Activated CD4-positive, alpha-beta T cell treated with anti-CD3 and anti-CD28 coated beads, Interleukin-2, amount 50 U/mL, for 4 hours (primary cell): Measurements from ENCODE around the gene UGT1A8.

Experiments used
- DNase-seq, 2 experiments: peaks; one replicate each; pipeline ENCODE4 v3.0.0-alpha.2; 2020

UGT1A8 gene

GRCh38 chr2:233803292-233803911 lies 186.0 kb downstream of the UGT1A8 start:
- no peak for DNase-seq

GRCh38 chr2:233803994-233804393 lies 186.6 kb downstream of the UGT1A8 start:
- DNase-seq, result no peak

DNA sequence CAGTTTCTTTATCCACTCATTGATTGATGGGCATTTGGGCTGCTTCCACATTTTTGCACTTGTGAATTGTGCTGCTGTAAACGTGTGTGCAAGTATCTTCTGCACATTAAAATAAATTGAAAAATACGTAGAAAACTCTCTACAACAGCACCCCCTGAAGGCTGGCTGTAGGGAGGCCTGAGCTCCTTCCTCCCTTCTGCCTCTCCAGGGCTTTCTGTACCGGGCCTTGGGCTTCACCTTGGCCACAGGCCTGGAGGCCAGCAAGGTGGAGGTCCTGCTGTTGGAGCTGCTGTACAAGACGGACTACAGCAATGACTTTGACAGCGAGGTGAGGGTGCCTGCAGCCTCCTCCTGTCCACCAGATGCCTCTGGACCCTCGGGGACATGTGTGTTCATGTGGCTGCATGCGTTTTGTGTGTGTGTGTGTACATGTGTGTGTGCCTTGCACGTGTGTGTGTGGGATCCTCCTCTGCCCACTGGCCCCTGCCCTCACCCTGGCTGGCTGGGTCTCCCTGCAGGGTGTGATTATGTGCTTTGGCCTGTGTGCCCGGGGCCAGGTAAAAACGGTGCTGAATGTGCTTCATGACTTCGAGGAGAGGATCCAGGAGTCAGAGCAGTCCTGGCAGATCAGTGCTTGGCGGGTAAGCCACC lies 189.9 kb downstream of the UGT1A8 start:
- no peak for DNase-seq

DNA sequence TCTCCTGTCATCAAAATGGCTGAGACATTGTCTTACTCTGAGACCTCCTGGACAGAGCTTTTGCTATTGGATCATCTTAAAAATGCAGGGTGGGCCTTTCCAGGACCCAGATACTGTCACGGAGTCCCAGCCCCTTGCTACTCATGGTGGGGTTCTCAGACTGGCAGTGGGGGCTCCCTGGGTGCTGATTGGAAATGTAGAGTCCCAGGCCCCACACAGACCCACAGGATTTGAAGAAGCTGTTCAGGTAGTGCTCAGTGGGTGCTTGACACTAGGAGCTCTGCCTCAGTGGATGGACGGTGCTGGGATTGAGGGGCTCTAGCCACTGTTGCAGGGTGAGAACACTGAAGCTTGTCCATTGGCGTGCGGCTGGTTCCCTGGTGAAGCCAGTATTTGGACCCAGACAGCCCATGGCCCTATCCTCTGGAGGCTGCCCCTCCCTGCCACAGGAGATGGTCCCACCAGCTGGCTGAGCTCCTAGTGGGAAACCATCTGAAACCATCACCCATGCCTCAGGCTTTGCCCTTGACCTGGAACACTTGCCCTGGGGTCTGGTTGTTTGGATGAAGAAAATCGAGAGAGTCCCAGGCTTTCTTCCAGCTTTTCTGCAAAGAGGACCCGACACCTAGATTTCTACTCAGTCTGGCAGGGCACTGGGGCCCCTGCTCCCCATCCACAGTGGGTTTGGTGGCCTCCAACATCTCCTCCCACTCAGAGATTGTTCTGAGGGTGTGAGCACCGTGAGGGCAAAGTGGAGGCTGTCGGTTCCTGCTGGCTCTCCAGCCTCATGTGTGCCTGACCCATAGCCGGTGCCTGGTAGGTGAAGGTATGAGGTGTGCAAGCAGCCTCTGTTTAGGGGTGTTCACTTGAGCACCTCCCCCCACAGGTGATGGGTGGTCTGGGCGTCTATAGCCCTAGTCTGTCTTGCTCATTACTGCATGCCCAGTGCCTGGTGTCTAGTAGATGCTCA lies 190.8 kb downstream of the UGT1A8 start:
- DNase-seq, result no peak

GRCh38 chr2:233810385-233810784 lies 193.0 kb downstream of the UGT1A8 start:
- DNase-seq, result no peak

GRCh38 chr2:233811087-233811486 lies 193.7 kb downstream of the UGT1A8 start:
- DNase-seq, result no peak

DNA sequence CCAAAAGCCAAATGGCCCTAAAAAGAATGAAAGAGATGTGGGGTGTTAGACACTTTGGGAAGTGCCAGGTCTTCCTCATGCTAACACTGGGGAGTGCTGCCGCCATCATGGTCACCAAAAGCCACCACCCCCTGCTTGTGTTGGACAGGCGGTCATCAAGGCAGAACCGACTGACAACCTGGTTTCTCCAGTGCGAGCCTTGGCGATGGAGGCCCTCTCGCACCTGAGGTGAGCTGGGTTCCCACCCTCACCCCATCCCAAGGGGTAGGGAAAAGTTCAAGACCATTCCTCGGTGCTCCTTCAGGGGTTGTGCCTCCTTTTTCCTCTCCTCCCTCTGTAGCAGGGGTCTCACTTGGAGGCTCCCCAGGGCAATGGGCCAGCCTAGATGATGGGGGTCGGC lies 194.3 kb downstream of the UGT1A8 start:
- no peak for DNase-seq

DNA sequence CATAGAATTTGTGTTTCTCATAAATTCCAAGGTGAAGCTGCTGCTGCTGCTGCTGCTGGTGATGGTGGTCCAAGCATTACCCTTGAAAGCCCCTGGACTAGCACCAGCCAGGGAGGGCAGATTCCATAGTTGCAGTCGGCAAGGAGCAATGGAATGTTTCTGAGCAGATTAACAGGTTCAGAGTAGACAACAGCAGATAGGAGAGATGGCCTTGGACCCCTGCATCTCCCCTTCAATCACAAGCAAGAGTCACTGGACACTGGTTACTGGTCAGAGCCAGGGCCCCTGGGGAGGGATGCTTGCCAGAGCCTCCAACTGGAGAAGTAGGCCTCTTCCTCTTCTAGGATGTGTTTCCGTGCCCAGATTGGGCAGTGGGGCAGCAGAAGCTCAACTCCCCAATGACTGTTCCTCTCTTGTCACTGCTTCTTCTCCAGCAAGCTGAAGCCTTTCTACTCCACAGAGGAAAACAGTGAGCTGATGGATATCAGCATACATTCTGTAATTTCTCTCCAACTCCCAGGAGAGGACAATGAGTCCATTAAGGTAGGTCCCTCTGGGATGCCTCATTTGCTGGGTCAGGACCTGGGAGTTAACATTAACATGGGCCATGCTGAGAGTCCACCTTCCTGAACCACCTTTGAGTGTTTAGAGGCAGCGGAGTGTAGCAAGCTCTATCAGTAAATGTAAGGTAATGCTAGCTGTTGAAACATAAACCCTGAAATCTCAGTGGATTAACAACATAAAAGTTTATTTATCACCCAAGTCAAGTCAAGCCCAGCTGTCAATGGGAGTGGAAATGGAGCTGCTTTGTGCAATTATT lies 196.0 kb downstream of the UGT1A8 start:
- DNase-seq, result no peak

- DNase-seq, result no peak
These were observed 196.8 kb downstream of the UGT1A8 start for GRCh38 chr2:233814056-233814835.

GRCh38 chr2:233815861-233816260 lies 198.4 kb downstream of the UGT1A8 start:
- no peak for DNase-seq

- no peak for DNase-seq
These were observed 198.9 kb downstream of the UGT1A8 start for GRCh38 chr2:233816334-233816733.

- no peak for DNase-seq
These were observed 199.3 kb downstream of the UGT1A8 start for GRCh38 chr2:233816771-233817170.

DNA sequence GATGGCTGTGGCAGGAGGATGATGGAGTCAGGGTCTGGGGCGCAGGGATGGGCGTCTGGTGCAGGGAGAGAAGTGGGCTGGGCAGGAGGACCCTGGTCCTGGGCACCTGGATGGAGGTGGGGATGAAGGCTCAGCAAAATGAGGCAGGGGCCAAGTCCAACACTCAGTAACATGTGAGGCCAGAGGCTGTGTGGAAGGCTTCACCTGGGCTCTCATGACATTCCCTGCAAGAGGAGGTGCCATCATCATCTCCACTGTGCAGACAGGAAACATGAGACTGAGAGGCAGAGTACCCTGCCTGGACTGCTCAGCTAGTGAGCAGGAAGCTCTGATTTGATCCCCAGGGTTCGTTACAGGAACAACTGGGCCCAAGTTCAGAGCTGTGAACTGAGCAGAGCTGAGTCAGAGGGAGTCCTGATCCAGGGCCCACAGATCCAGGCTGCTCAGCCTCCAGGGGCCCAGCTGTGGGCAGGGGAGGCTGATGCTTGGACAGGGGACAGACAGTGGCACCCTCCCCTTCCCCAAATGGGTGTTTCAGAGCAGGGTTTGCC lies 200.0 kb downstream of the UGT1A8 start:
- DNase-seq, result no peak

DNA sequence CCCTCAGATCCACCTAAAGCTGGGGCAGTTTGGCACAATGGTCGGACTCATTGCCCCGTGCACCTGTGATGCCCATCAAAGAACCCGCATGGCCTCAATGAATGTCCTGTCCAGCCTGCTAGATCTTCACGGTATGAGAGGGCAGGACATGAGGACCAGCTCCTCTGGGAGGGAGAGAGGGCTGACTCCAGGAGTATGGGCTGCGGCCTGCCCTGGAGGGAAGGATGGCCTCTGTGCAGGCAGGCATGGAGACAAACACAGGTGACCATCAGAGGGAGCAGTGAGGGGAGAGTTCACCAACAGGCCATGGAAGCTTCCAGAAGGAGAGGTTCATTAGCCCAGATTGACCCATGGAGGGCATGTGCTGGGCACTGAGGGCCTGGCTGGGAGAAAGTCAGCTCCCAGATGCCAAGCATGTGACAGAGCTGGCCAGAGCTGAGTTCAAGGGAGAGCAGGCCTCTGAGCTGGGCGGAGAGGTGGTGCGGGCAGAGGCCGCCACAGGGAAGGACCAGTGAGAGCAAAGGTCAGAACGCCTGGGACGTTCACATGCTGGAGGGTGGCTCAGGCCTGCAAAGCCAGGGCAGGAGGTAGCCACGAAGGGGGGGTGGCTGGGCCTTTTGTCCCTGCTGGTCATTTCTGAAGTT lies 200.7 kb downstream of the UGT1A8 start:
- no peak for DNase-seq

- no peak for DNase-seq
These were observed 201.5 kb downstream of the UGT1A8 start for GRCh38 chr2:233818639-233819621.

DNA sequence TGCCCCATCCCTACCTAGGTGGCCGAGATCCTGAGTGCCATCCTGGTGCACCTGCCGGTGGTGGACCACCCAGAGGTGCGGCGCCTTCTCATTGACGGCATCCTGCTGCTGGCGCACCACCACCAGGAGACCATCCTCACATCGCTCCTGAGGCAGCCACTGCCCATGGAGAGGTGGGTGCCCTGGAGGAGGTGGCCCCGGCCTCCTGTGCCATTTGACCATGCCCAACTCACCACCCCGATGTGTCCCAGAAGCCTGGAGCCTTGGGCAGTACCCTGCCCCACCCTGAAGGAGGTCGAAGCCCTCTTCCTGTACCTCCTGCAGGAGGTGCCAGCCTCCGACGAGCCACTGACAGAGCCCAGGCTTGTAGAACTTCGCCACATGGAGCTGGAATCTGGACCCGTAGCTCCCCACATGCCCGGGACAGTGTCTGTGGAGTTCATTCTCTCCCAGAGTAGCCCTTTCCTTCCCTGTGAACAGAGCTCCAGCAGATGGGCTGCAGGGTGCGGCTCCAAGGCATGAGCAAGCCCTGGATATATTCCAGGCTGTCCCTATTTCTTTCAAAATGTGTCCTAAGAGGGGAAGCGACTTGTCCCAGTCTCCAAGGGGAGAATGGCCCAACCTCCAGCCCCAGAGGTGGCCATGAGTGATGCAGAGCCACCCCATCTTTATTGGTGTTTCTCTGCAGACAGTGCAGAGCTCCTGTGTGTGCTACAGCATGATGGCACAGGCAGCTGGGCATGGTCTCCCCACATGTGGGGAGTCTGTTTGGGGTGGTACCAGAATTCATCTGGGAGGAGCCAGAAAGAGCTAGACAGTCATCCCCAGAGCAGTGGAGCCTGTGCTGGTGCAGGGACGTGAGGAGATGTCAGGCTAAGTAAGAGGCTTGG lies 202.7 kb downstream of the UGT1A8 start:
- DNase-seq, result no peak

GRCh38 chr2:233820774-233821105 lies 203.3 kb downstream of the UGT1A8 start:
- DNase-seq, result no peak

GRCh38 chr2:233821196-233821595 lies 203.8 kb downstream of the UGT1A8 start:
- DNase-seq, result no peak

- DNase-seq, result no peak
These were observed 204.3 kb downstream of the UGT1A8 start for GRCh38 chr2:233821709-233822100.
